Forelimb muscle (tissue), 1 donor: Measurements from ENCODE around the gene PSMC3. TPM values are rescaled to one million over a fixed set of nuclear protein-coding genes. Genes with fewer than 3 reads are reported as not detected.
A peak's percentile ranks its signal among the peaks of the same experiment; 100 is the strongest.

Experiments
- DNase-seq: peaks from one replicate; pipeline ENCODE4 v3.0.0-alpha.2; 2013; ENCODE audit warnings: low read depth
- polyA plus RNA-seq: library from polyadenylated mRNA; unstranded; fragments of 120-200 nt; gene quantifications from one replicate; pipeline ENCODE4 v1.2.1, GENCODE V29; 2013; ENCODE audit not compliant: insufficient read length

The PSMC3 gene
- polyA plus RNA-seq, result 123 TPM

DNA sequence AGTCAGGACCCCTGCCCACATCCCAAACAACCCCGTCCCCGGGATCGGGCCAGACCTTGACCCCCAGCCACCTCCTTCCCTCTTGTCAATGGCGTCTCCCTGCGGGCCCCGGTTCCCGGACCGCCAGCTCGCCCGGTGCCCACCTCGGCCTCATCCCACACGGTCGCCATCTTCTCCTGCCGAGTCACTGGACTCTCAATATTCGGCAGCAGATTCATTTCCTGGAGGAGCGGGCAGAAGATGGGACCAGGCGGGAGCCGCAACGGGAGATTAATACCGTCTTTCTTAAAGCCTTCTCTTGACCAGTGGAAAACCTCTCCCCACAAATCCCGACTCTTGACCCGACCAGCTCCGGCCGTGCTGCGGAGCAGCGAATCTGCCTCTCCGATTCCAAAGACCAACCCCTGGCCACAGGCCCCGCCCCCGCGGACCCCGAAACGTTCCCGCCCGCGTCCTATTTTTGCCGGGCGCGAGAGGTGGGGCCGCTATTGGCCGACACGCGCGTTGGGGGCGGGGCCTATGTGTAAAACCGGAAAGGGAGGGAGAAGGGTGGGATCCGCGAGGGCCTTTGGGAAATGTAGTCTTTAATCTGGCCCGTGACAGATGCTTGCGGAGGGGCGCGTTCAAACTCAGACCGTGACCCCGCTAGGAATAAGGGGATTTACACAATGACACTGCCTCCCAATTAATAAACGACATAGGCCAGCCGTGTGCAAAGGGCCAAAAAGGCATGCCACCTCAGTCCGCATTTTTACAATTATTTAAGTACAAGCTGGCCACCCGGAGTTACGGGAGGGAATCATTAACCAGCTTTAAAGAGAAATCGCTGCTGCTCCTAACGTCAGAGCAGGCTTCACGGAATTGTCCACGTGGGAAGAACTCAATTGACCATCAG, at the start of gene PSMC3:
Gene PSMC3, minus strand, starts transcription at position 378 of the 895 bp plus-strand sequence. Its CDS starts 160 bp downstream, at position 218.
- DNase-seq, result peak; percentile 82

- DNase-seq, result no peak
Observed at GRCh38 chr11:47470671-47471070, 44.4 kb upstream of the PSMC3 start.

GRCh38 chr11:47469361-47470179, 43.3 kb upstream of the PSMC3 start:
- no peak for DNase-seq

- DNase-seq, result no peak
Observed at GRCh38 chr11:47468598-47469214, 42.5 kb upstream of the PSMC3 start.

DNA sequence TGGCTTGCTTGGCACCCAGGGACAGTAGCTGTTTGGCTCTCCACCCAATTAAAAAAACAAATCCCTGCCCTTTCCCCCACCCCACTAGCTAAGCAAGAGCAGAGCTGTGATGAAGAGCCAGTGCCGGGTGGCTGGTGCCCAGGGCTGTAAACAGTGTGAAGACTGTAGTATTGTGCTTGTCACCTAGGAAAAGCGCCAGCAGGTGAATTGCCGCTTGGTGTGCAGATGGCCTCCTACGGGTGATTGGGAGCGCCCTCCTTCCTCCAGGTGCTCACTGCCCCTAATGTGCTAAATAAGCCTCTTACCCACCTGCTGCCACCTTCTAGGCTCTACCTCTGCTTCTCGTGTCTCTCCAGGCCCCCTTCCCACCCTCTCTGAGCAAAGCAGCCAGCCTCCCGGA, 41.1 kb upstream of the PSMC3 start:
- DNase-seq, result no peak

GRCh38 chr11:47466701-47467250, 40.5 kb upstream of the PSMC3 start:
- DNase-seq, result no peak

DNA sequence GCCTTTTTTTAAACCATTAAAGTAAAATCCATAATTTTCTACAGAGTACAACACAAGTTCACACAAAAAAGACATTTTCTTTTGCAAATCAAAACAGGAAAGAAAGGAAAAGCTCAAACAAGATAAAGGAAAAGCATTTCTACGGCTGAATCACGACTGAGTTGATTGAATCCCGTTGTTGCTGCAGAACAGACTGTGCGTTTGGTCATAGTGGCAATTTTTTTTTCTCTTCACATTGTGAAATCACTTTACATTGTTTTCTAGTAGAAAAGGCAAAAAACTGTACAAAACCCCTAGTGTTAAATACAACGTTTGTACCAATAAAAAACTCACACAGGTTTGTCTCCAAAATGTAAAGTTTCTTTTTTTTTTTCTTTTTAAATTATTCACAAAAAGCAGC, 40.0 kb upstream of the PSMC3 start:
- DNase-seq, result no peak

GRCh38 chr11:47464483-47464882, 38.2 kb upstream of the PSMC3 start:
- DNase-seq, result no peak

GRCh38 chr11:47461876-47462275, 35.6 kb upstream of the PSMC3 start:
- DNase-seq, result no peak

GRCh38 chr11:47460571-47461235, 34.5 kb upstream of the PSMC3 start:
- no peak for DNase-seq

GRCh38 chr11:47454258-47454671, 28.0 kb upstream of the PSMC3 start:
- peak; percentile 65 for DNase-seq

GRCh38 chr11:47453365-47453764, 27.1 kb upstream of the PSMC3 start:
- DNase-seq, result no peak

DNA sequence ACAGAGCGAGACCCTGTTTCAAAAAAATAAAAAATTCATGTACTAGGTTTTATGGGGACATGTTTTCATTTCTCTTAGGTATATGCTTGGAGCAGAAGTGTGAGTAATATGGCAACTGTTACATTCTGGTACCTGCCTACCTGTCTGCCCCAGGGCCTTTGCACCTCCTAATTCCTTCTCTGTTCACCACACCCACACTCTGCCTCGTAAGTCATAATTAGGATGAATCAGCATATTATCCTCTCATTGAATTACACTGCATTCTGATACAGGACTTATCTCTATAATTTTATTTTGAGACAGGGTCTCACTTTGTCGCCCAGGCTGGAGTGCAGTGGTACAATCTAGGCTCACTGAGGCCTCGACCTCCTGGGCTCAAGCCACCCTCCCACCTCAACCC, 25.8 kb upstream of the PSMC3 start:
- no peak for DNase-seq

- no peak for DNase-seq
Observed at GRCh38 chr11:47451436-47451835, 25.2 kb upstream of the PSMC3 start.

GRCh38 chr11:47449541-47449940, 23.3 kb upstream of the PSMC3 start:
- DNase-seq, result no peak

GRCh38 chr11:47448566-47449427, 22.6 kb upstream of the PSMC3 start, which contains the start of gene RAPSN:
RAPSN (minus strand) TSS chr11:47449136; CDS start chr11:47448964, 172 bp downstream.
- no peak for DNase-seq

DNA sequence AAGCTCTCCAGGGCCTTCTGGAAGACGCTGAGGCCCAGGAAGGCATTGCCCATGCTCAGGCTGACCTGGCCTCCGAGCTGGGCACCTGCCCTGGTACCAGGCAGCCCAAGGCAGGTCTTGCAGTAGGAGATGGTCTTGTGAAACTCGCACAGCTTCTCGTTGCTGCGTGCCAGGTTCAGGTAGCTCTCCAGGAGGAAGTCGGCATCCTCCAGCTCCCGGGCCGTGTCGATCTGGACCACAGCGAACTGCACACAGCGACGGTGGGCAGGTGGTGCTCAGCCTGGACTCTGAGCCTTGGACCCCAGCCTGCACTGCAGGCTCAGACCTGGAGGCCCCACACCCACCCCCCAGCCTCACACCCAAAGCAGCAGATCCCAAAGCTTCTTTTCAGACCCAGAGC, 21.7 kb upstream of the PSMC3 start:
- DNase-seq, result no peak

GRCh38 chr11:47446833-47447232, 20.6 kb upstream of the PSMC3 start:
- DNase-seq, result no peak

DNA sequence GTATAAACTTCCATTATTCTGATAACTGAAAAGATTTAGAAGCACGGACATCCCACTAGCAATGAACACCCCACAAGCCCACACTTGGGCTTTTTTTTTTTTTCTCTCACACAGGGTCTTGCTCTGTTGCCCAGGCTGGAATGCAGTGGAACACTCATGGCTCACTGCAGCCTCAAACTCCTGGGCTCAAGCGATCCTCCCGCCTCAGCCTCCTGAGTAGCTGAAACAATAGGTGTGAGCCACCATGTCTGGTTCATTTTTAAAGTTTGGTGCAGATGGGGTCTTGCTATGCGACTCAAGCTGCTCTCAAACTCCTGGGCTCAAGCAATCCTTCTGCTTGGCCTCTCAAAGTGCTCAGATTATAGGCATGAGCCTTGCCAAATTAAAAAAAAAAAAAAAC, 19.6 kb upstream of the PSMC3 start:
- no peak for DNase-seq

DNA sequence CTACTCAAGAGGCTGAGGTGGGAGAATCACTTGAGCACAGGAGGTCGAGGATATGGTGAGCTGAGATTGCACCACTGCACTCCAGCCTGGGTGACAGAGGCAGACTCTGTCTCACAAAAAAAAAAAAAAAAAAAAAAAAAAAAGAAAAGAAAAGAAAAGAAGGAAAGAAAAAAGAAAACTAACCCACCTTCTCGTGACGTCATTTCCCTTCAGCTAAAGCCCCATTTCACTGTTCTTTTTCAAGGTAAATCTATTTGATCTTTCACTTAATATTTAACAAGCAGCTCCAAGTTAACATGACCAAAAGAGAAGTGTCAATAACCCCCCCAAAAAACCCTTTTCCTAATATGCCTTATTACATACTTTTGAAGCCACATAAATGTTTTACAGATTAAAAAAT, 17.6 kb upstream of the PSMC3 start:
- no peak for DNase-seq
